Sigmoid colon (tissue), 7 donors: ENCODE measurements around the gene ASPSCR1. TPM values are rescaled to one million over a fixed set of nuclear protein-coding genes. Genes with fewer than 3 reads are reported as not detected.

Source experiments
- DNase-seq: peaks from one replicate; pipeline ENCODE4 v3.0.0-alpha.2; 2019
- H3K27ac ChIP-seq, 4 donors: fragments of 200-600 bp; sonication (generic); one replicate each; pipeline ENCODE4 v1.5.1; 2016 to 2019; ENCODE audit warnings: mild to moderate bottlenecking in 1 of 4
- H3K27me3 ChIP-seq, 3 donors: fragments of 200-600 bp; sonication (generic); one replicate each; pipeline ENCODE4 v1.5.1; 2019; ENCODE audit warnings: mild to moderate bottlenecking in 1 of 3
- H3K36me3 ChIP-seq, 4 donors: fragments of 200-600 bp; sonication (generic); one replicate each; pipeline ENCODE4 v1.5.1; 2016 to 2019
- H3K4me1 ChIP-seq, 4 donors: fragments of 200-600 bp; sonication (generic); one replicate each; pipeline ENCODE4 v1.5.1; 2017 to 2019
- H3K4me3 ChIP-seq, 4 donors: fragments of 200-600 bp; sonication (generic); one replicate each; pipeline ENCODE4 v1.5.1; 2017 to 2019; ENCODE audit warnings: mild to moderate bottlenecking in 2 of 4, moderate library complexity in 1 of 4
- H3K9me3 ChIP-seq, 4 donors: fragments of 200-600 bp in 3 of 4; sonication (generic) in 3 of 4; one replicate each; pipeline versions ENCODE4 v1.5.1 to v1.6.1; 2013 to 2019
- CTCF ChIP-seq, 4 experiments: fragments of 450-650 bp in 3 of 4; fragments of 200-600 bp in 1 of 4; IDR thresholded peaks; one replicate each; pipeline ENCODE4 v1.5.1; 2016 to 2019; ENCODE audit warnings: antibody characterized with exemption in 4 of 4, mild to moderate bottlenecking in 3 of 4, moderate library complexity in 2 of 4
- EP300 ChIP-seq, 4 donors: sonication (generic); formaldehyde crosslinking; IDR thresholded peaks; one replicate each; pipeline ENCODE4 v1.6.1; 2017; ENCODE audit warnings: antibody characterized with exemption in 4 of 4
- POLR2A ChIP-seq, 2 donors: fragments of 450-650 bp; IDR thresholded peaks; one replicate each; pipeline ENCODE4 v1.6.1; 2016; ENCODE audit warnings: antibody characterized with exemption in 2 of 2, mild to moderate bottlenecking in 2 of 2, moderate library complexity in 2 of 2
- POLR2AphosphoS5 ChIP-seq, 4 donors: sonication (generic); formaldehyde crosslinking; IDR thresholded peaks; one replicate each; pipeline ENCODE4 v1.6.1; 2017; ENCODE audit warnings: antibody characterized with exemption in 4 of 4
- WGBS, 2 donors: extraction: QIAGEN DNeasy Blood & Tissue Kit; methylation state at CpG; one replicate each; pipeline ENCODE4 v1.1.7; 2013; 5-methylcytosine and 5-hydroxymethylcytosine counted together
- intact Hi-C: fragments of 100-400 bp; cut with DNase I; formaldehyde crosslinking; loops from one replicate; pipeline ENCODE4 v1.15.1; 2023
- polyA plus RNA-seq, 3 donors: library from polyadenylated mRNA; stranded (reverse); fragments of 200-250 nt; gene quantifications; one replicate each; pipeline ENCODE4 v1.2.3, GENCODE V29; 2013
- total RNA-seq, 4 donors: library from RNA; depleted of rRNA; stranded (reverse); fragments of >200 nt; gene quantifications; one replicate each; pipeline ENCODE4 v1.1.0, GENCODE V29; 2016
- donor health status: healthy with polysubstance abuse.
- donor health status: Bipolar disorder and iron deficiency.
- donor health status: healthy.

Gene ASPSCR1
- total and polyA plus RNA-seq, 7 donors = 9.3 to 35.9 (median 23.4) TPM

GRCh38 chr17:82021107-82021899, 43.9 kb downstream of the ASPSCR1 start:
- intact Hi-C loops = loop anchor here (1.0 to 5.0 kb wide), 2 partner anchors 44 to 62 kb away; partner anchors contain the start of gene ASPSCR1
- H3K36me3 ChIP-seq = peaks cover 0 to 18% (median 0%) of the 10 kb centered on the region in 4 donors
- no peaks in the 10 kb centered on the region for H3K9me3 ChIP-seq
- peaks cover 0 to 40% (median 32%) of the 10 kb centered on the region in 4 donors for H3K4me1 ChIP-seq
- 10 to 46% methylated on average over 25 of the region's 25 CpGs for WGBS, 2 donors
- H3K27me3 ChIP-seq = no peaks in the 10 kb centered on the region
- H3K4me3 ChIP-seq = peak overlapping the region in 3 of 4 donors; percentile 85 to 98 (median 86)
- H3K27ac ChIP-seq = peak overlapping the region in 1 of 4 donors; percentile 84
- TF ChIP-seq CTCF (IDR thresholded peaks at IDR 0.05) = peak; percentile 64 to 85 (median 74)
- no peak for TF ChIP-seq EP300 (IDR thresholded peaks at IDR 0.05)
- TF ChIP-seq POLR2A (IDR thresholded peaks at IDR 0.05) = no peak
- no peak for TF ChIP-seq POLR2AphosphoS5 (IDR thresholded peaks at IDR 0.05)
- peak; percentile 89 for DNase-seq

DNA sequence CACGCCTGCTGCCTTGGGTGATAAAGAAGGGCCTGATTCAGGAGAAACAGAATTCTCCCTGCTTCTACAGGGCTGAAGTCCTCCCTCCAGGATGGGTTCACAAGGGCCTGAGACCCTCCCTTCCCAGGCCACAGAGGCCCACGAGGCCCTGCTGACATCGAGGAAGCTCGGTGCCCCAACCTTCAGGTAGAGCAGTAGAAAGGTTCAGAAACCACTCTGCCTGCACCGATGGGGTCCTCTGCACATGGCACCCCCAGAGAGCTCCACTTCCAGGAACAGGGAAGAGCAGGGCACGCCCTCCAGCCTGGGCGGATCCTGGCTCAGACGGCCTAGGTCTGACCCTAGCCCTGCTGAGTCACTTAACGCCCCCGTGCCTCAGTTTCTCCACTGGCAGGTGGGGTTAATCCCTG, 44.5 kb downstream of the ASPSCR1 start:
- DNase-seq = no peak
- Histone ChIP-seq H3K36me3 (peaks cover 0 to 18% (median 0%) of the 10 kb centered on the region in 4 donors), H3K27ac (peak overlapping the region; percentile 75 to 84 (median 80)), H3K9me3 (no peaks in the 10 kb centered on the region), H3K4me3 (peak overlapping the region; percentile 62 to 98 (median 86)), H3K27me3 (no peaks in the 10 kb centered on the region), H3K4me1 (peaks cover 0 to 40% (median 32%) of the 10 kb centered on the region in 4 donors)
- no peak for TF ChIP-seq POLR2A (IDR thresholded peaks at IDR 0.05)
- no peak for TF ChIP-seq CTCF (IDR thresholded peaks at IDR 0.05)
- no peak for TF ChIP-seq POLR2AphosphoS5 (IDR thresholded peaks at IDR 0.05)
- intact Hi-C loops = loop anchor here (1.0 to 5.0 kb wide), 2 partner anchors 45 to 63 kb away; partner anchors contain the start of gene ASPSCR1
- 2 to 8% methylated on average over 10 of the region's 10 CpGs for WGBS, 2 donors

DNA sequence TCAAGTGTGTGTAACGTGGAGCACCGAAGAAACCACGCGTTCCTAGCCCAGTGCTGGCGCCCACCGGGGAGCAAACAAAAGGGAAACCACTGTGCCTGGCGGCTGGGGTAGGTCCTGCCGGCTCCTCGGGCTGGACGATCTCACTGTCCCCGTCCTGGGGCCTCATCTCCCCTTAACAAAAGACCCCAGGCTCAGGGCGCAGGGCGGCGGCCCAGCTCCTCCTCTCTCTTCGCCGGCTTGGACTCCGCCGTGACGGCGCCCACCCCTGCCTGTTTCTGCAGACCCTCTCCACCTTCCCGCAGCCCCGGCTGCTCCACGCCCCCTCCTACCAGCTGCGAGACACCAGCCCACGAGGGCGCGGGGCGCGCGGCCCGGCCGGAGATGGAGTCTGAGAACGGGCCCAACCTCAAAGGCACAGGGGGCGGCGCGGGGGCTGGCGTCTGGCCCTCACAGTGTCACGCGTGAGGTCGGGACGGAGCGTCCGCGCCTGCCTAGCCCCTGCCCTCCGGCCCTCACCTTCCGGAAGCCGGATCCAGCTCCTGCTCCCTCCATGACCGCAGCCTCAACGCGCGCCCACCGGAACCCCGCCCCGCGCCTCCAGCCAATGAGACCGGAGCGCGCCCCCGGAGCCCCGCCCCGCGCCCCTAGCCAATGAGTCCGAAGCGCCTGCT, 45.0 kb downstream of the ASPSCR1 start, which contains the start of gene CENPX:
TSS of gene CENPX (minus strand) at position 569 of the 671 bp plus-strand sequence. CDS start at position 552, 17 bp downstream.
- H3K27me3 ChIP-seq = no peaks in the 10 kb centered on the region
- TF ChIP-seq POLR2A (IDR thresholded peaks at IDR 0.05) = peak; percentile 32 to 35
- no peak for TF ChIP-seq EP300 (IDR thresholded peaks at IDR 0.05)
- TF ChIP-seq POLR2AphosphoS5 (IDR thresholded peaks at IDR 0.05) = peak; percentile 10 to 85 (median 78)
- intact Hi-C loops = loop anchor here (5.0 kb wide), 1 partner anchor 45 kb away; the partner anchor contains the start of gene ASPSCR1
- peaks cover 0 to 15% (median 0%) of the 10 kb centered on the region in 4 donors for H3K36me3 ChIP-seq
- peak within 1 kb of the TSS; percentile 66 to 98 (median 86) for H3K4me3 ChIP-seq
- H3K4me1 ChIP-seq = peaks cover 0 to 40% (median 32%) of the 10 kb centered on the region in 4 donors
- WGBS, 2 donors = 1% methylated on average over 64 of the region's 64 CpGs
- H3K9me3 ChIP-seq = no peaks in the 10 kb centered on the region
- peak within 1 kb of the TSS; percentile 75 to 84 (median 80) for H3K27ac ChIP-seq
- no peak for DNase-seq

- H3K4me1 ChIP-seq = peaks cover 0 to 40% (median 32%) of the 10 kb centered on the region in 4 donors
- DNase-seq = peak; percentile 100
- H3K27me3 ChIP-seq = no peaks in the 10 kb centered on the region
- intact Hi-C loops = loop anchor here (5.0 kb wide), 1 partner anchor 46 kb away; the partner anchor contains the start of gene ASPSCR1
- TF ChIP-seq CTCF (IDR thresholded peaks at IDR 0.05) (no peak), POLR2A (IDR thresholded peaks at IDR 0.05) (no peak), EP300 (IDR thresholded peaks at IDR 0.05) (no peak), POLR2AphosphoS5 (IDR thresholded peaks at IDR 0.05) (no peak)
- 0 to 1% methylated on average over 42 of the region's 42 CpGs for WGBS, 2 donors
- H3K9me3 ChIP-seq = no peaks in the 10 kb centered on the region
- H3K36me3 ChIP-seq = peaks cover 0 to 10% (median 0%) of the 10 kb centered on the region in 4 donors
- peak within 1 kb of the TSS; percentile 75 to 84 (median 80) for H3K27ac ChIP-seq
- H3K4me3 ChIP-seq = peak within 1 kb of the TSS; percentile 66 to 98 (median 86)
Measured at GRCh38 chr17:82022981-82023446, 45.6 kb downstream of the ASPSCR1 start, which contains the start of gene LRRC45. TSS of gene LRRC45 (plus strand) at chr17:82023305. CDS start at chr17:82023644, 339 bp downstream.
